Fibroblast of skin of left quadriceps (primary cell): ENCODE data around the gene GMPS.
"Not testable (repeated sequence)": the region's sequence is repeated elsewhere in the genome, so short reads cannot be mapped to it uniquely, and the experiment has no call there.

ENCODE experiments used
- DNase-seq, 2 experiments: peaks; one replicate each; pipeline ENCODE4 v3.0.0-alpha.2; 2013; ENCODE audit warnings: low read depth in 2 of 2

Gene GMPS

DNA sequence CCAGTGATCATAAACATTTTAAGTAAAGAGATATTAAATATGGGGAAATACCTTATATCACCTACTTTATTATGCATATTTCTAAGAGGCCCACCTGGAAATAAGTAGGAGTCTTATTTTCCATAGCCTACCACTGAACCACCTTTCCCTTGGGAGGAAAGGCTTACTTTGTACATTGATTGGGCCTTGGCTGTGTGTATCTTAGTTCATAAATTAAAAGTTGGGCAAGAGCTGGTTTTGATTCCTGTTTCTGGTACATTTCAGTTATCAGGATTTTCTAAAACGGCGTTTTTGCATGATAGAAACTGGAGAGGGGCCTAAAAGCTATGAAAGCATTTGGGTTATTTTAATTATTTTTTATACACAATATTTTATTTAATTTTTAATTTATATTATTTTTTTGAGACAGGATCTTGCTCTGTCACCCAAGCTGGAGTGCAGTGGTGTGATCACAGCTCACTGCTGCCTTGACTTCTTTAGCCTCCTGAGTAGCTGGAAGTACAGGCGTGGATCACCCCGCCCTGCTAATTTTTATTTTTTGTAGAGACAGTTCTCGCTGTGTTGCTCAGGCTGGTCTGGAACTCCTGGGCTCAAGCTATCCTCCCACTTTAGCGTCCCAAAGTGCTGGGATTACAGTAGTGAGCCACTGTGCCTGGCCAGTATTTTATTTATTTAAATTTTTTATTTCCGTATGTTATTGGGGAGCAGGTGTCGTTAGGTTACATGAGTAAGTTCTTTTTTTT is 2.6 kb downstream of the GMPS start:
- DNase-seq = no peak

DNA sequence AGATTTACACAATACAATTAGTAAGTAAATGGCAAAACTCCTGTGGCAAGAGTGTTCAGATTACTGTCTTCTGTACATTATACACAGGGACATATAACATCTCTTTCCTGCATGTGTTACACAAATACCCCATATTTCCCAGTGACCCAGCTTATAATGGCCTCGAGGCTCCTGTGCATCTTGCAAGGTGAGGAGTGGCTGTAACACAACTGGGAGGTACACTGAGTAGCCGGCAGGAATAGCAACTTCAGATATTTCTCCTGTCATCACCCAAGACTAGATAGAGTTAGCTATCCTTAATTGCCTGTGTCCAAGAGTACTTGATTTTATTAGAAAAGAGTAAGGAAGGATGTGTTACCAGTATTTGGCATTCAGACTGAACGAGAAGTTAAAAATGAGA is 5.6 kb downstream of the GMPS start:
- DNase-seq = no peak

DNA sequence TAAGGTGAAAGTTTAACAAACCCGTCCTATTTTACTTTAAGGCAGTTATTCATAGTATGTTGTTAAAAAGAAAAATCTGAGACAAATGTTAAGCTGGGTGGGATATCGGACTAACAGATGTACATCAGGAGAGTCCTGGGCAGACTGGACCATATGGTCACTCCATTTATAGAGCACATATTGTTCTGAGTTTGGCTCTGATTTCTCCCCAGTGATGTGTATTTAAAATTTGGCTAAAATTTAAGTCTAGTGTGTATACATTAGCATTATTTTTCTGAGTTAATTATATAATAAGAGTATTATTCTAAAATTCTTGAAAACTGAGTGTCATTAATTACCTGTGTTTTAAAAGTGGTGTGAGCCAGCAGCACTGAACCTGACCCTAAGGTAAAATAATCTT is 6.1 kb downstream of the GMPS start:
- no peak for DNase-seq

DNA sequence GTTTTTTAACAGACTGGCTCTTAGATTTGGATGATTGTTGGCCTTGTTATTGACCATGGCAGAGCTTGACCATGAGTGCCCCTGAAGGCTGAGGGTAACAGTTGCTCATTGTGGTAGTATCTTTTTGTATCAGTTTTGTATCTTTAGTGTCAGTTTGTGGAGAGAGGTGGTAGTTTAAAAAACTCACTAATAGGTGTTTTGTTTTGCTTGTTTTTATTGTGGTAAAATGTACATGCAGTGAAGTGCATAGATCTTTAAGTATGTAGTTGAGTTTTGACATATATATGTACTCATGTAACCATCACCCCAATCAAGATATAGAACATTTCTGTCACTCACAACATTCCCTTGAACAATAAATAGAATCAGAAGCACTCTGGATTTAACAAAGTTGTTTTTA is 9.8 kb downstream of the GMPS start:
- no peak for DNase-seq

DNA sequence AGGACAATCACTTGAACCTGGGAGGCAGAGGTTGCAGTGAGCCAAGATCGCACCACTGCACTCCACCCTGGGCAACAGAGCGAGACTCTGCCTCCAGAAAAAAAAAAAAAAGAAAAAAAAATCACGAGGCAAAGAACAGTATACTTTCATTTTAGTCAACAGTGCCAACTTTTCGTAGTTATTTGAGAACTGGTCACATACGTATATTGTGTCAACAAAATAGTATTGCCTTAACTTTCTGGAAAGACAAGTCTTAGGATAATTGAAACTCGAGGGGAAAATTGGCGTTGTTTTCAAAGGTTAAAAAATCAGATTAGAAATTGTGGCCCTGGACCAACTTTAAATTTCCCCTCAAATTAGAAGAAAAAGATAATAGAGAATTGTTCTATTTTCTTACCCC is 13.8 kb downstream of the GMPS start:
- no peak for DNase-seq

DNA sequence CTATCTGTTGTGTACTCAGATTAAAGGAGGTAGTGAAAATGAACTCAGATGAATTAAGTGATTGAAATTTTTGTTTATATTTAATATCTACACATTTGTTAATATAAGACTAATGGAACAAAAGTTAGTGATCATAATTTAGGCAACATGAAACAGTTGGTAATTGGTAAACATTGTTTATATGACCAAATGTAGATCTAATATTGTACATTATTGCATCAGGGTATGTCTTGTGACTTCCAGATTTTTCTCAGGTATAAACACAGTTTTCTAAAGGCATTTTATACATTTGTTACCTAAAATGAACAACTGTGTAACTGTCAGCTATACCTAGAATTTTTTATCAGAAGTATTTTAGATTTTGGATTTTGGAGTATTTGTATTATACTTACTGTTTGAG is 14.8 kb downstream of the GMPS start:
- DNase-seq = no peak

DNA sequence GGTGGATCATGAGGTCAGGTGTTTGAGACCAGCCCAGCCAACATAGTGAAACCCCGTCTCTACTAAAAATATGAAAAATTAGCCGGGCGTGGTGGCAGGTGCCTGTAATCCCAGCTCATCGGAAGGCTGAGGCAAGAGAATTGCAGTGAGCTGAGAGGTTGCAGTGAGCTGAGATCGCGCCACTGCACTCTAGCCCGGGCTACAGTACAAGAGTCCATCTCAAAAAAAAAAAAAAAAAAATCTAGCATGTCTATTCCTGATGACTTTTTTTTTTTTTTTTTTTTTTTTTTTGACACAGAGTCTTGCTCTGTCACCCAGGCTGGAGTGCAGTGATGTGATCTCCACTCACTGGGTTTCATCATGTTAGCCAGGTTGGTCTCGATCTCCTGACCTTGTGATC is 15.9 kb downstream of the GMPS start:
- DNase-seq = not testable (repeated sequence)

DNA sequence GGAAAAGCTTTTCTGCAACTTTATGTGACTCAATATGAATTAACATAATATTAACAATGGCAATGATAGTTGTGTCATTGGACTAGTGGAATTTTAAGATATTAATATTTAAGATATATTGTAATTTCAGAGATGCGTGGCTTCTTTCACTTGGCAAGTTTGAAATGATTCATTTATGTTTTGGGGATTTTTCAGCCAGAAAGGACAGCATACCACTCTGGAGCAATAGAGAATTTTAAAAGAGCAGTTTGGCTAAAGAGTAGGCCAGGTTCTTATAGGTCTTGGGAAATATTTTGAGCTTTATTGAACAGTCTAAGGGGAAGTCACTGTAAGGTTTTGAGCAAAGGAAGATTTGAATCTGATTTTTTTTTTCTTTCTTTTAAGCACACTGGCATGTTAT is 16.5 kb downstream of the GMPS start:
- no peak for DNase-seq

DNA sequence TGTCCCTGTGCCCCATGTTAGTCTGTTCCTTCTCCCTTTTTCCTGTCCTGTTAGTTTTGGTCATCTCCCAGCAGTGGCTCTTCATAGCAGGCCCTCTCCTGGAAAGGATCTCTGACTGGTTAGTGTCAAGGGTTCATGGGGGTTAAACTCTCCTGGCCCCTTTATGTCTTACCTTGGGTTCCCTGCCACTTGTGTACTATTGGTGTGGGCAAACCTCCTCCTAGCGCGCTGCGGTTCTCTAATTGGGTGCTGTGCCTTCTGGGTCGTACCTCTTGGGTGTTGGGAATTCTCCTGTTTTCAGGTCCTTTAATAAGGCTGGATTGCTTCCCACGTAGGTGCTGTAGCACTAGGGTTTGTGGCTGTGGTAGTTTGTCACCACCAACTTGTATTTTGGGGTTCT is 18.8 kb downstream of the GMPS start:
- no peak for DNase-seq

DNA sequence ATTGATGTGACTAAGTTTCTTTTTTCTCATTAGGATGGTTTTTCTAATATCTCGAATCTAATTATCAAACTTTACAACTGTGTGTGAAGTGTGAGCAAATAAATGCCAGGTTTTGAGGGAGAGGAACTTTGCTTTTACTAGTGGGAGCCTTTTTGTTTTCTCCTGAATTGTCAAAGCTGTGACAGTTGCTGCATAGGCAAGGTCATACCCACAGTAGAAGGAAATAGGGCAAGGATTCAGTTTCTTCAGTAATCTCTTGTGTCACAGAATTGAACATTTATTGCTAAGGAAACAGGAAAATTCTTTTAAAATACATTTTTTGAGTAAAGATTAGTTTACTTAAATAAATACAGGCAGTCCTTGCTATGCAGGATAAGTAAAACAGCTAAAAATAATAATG is 19.5 kb downstream of the GMPS start:
- no peak for DNase-seq

DNA sequence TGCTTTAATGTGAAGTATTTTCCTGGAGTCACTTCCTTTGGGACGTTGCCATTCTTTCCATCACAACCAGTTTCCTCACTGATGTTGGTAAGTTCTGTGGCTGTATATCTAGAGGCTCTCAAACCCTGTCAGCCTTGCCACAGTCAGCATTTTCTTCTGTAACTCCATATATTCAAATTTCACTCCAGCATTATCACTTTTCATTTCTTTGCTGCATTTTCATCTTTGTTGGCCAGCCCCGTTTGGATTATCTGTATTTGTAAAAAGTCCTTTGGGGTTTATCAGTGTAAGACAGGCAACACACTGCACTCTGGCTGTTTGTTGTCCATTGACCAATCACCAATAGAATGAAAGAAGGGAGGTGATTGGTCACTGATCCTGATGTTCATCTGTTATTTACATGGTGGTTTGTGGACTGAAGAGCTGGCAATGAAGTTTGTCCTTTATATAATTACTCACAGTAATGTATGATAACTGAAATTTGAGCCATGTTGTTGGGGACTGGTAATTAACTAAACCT is 20.3 kb downstream of the GMPS start:
- DNase-seq = no peak

DNA sequence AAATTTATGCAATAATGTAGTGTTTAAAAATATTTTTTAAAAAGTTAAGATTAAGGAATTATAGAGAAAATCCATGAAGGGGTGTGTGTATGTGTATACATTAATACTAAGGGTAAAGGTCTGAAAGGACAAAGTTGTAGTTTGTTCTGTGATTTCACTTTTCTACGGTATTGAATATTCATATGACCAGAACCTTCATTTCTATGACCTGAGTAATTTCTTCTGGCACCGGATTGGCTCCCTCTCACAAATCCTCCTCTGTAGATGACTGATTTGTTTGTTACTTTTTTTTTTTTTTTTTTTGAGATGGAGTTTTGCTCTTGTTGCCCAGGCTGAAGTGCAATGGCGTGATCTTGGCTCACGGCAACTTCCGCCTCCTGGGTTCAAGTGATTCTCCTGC is 20.9 kb downstream of the GMPS start:
- no peak for DNase-seq

DNA sequence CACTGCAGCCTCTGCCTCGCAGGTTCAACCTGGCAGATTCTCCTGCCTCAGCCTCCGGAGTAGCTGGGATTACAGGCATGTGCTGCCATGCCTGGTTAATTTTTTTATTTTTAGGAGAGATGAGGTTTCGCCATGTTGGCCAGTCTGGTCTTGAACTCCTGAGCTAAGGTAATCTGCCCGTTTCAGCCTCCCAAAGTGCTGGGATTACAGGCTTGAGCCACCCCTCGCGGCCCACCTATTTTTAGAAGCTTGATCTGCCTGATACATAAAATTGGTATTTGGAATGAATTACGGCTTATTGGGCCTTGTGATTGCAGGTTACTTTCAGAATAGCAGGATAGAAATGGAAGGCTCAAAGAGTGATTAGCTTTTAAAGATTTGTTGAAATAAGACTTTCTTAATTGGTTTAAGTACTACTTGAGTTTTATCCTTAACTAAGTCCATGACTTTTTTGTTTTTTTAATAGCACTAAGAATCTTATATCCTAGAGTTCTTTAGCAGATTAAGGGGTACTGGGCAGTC is 25.0 kb downstream of the GMPS start:
- DNase-seq = no peak

DNA sequence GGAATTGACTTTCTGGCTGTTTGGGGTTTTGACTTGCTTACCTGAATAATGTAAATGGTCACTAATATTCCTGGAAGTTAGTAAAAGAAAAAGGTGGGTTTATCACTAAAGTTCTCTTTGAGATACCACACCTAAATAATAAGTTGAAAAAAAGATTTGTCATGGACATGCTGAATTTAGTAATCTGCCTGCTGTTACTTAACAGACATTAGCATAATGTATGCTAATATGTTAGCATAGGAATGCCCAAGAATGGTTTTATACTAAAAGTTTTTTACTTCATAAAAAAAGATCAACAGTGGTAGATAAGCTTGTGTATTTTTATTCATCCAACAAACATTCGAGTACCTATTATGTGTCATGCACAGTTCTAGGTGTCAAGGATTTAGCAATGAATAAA is 36.5 kb downstream of the GMPS start:
- DNase-seq = no peak

DNA sequence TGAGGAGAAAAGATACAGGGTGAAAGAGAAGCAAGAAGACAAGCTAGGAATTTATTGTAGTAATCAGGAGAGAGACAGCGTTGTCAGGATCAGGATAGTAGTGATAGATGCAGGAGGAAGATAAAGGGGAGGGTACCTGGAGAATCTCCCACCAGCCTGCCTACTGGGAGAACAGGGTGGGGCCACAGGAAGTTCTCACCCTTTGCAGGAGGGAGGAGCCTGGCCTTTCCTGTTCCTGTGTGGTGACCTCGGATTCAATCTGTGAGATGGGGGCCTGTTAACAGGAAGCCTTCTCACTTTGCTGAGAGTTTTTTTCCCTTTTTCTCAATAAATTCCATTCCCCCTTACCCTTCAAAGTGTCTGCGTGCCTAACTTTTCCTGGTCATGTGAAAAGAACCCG is 37.6 kb downstream of the GMPS start:
- no peak for DNase-seq

DNA sequence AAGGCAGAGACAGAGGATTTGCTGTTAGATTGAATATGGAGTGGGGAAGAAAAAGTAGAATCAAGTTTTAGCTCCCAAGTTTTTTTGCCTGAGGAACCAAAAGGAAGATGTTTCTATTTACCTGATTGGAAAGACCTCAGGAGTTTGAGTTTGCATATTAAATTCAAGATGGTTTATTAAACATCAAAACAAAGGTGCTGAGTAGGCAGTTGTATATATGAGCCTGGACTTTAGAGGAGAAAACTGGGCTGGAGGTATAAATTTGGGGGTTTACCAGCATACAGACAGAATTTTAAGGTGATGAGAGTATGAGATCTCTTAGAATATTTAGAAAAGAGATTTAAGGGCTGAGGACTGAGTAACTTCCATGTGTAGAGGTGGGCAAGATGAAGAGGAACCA is 38.2 kb downstream of the GMPS start:
- no peak for DNase-seq

DNA sequence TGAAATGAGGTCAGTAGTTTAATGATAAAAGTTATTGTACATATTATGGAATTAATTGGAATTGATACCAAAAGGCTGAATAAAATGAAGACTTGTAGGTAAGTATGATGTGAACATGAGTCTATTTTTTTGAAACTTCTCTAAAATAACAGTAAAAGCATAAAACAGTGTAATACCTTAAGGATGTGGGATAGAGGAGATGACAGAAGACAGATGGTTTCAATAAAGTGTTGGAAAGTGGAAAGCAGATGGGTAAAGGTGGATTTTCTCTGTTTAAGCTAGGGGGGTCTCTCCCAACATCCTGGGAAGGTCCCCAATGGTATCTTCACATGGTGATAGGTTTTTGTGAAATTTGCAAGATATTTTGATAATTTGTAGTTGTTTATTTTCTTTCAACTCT is 41.6 kb downstream of the GMPS start:
- no peak for DNase-seq

DNA sequence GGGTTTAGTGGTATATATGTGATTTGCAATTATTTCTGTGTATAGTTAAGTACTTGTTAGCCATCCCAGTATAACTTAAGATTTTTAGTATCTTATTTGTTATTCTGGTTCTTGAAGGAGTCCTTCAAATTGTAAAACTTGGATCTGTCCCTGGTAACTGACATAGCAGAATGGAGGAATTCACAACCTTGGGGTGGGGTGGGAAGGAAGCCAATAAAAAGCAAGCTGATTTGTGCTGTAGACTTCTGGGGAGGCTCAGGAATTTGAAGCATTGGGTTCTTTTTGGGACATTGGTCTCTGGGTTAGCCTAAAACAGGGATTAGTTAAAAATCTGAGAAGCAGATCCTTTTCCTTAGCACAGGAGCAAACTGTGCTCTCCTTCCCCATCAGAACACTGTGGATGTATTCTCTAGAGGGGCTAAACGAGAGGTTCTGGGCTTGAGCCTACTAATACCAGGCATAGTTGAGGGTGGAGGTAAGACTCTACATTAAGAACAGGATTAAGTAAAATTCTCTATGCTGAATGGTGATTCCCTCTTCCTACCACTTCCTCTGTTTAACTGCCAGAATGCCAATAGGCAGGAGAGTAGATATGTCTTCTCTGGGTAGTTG is 42.2 kb downstream of the GMPS start:
- DNase-seq = peak; percentile 15

DNA sequence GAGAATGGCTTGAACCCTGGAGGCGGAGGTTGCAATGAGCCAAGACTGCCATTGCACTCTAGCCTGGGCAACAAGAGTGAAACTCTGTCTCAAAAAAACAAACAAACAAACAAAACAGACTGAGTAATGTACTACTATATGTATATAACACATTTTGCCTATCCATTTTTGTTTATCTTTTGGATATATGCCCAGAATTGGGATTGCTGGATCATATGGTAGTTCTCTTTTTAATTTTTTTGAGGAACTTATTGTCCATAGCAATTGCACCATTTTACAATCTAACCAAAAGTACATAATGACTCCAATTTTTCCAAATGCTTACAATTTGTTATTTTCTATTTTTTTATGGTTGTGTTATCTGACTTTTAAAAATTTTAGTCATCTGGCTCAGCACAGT is 47.3 kb downstream of the GMPS start:
- DNase-seq = no peak

DNA sequence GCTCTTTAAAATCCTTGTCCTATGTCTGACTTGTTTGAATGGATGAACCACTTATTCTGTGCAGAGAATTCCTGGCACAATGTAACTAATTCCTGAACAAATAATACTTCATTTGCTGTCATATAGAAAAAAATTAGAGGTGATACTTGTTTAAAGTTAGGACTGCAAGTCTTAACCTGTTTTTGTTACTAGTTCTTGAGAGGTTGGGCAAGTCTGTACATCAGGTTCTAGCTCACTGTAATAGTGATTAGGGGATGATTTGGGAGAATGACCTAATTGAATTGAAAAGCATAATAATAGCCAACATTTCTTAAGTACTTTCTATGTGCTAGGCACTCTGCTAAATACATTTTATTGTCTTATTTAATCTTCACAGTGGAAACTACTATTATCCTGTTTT is 49.3 kb downstream of the GMPS start:
- DNase-seq = no peak

DNA sequence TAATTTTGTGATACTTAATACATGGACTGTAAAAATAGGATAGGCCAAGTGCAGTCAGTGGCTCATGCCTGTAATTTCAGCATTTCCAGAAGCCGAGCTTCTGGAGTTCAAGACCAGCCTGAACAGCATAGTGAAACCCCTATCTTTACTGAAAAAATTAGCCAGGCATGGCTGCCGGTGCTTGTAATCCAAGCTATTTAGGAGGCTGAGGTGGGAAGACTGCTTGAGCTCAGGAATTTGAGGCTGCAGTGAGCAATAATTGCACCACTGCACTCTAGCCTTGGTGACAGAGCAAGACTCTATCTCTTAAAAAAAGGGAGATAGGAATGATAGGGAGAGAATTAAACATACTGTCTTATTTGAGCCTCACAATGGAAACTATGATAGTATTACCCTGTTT is 51.0 kb downstream of the GMPS start:
- no peak for DNase-seq

DNA sequence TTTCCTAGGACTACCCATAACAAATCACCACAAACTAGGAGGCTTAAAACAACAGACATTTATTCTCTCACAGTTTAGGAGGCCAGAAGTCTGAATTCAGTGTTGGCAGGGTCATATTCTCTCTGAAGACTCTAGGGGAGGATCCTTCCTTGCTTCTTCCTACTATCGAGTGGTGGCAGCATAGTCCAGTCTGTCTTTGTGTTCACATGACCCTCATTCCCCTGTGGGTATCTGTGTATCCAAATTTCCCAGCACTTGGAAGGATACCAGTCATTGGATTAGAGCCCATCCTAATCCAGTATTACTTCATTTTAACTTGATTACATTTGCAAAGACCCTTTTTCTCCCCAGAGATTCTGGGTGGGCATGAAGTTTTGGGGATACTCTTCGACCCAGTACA is 63.8 kb downstream of the GMPS start:
- DNase-seq = no peak

DNA sequence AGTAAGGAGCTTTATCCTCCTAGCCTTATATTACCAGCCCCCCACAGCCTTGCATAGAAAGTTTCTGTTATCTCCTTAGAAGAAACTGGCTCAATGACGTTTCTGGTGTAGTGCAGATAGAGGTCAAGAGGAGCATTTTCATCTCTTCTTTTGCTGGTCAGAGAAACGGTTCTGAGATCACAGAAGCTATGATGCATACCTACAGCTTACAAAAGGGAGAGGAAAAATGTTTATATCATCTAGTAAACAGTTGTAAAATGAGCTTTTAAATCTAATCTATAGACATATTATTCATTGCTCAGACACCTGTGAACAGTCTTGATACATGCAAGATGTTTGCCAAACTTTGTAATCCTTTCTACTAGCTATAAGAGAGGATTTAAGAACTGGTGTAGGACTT is 68.0 kb downstream of the GMPS start:
- DNase-seq = no peak

DNA sequence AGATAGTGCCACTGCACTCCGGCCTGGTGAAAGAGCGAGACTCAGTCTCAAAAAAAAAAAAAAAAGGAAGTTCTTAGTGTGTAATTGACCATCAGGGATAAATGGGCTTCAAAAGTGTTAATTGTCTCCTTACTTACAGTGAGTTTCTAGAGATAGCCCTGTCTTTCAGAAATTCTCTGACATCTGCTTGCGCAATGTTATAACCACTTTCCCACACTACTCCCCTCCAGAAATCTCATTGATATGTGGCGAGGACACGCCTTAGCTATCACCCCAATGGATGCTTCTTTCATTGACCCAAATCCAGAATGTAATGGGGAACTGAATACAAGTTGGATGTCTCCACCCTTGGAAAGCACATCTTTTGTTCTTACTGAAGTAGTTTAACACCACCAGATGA is 70.9 kb downstream of the GMPS start:
- no peak for DNase-seq
